Thoracic aorta (tissue), 2 donors: ENCODE measurements around the gene SGIP1. TPM values are rescaled to one million over a fixed set of nuclear protein-coding genes. Genes with fewer than 3 reads are reported as not detected.

Experiments used
- ATAC-seq: fragments of 150-250 bp; one replicate; pipeline ENCODE4 v1.8.0; 2017; ENCODE audit warnings: low read depth; ENCODE audit not compliant: insufficient number of reproducible peaks, low FRiP score
- DNase-seq: peaks from one replicate; pipeline ENCODE4 v3.0.0-alpha.2; 2020; ENCODE audit warnings: low spot score
- H3K27ac ChIP-seq, 2 donors: fragments of 200-600 bp; sonication (generic); 1 replicate in 1 of 2; 2 replicates in 1 of 2; pipeline ENCODE4 v1.5.1; 2016; ENCODE audit warnings: mild to moderate bottlenecking in 2 of 2, moderate library complexity in 2 of 2
- H3K27me3 ChIP-seq: fragments of 200-600 bp; sonication (generic); replicated peaks from 2 replicates; pipeline ENCODE4 v1.6.0; 2016; ENCODE audit warnings: mild to moderate bottlenecking; ENCODE audit not compliant: insufficient read depth
- H3K36me3 ChIP-seq: fragments of 200-600 bp; sonication (generic); one replicate; pipeline ENCODE4 v1.5.1; 2016
- H3K4me1 ChIP-seq, 2 donors: fragments of 200-600 bp; sonication (generic); 1 replicate in 1 of 2; 2 replicates in 1 of 2; pipeline versions ENCODE4 v1.5.1 to v1.6.0; 2016; ENCODE audit warnings: low read depth in 2 of 2, mild to moderate bottlenecking in 1 of 2; ENCODE audit not compliant: control insufficient read depth in 1 of 2
- H3K4me3 ChIP-seq: fragments of 200-600 bp; sonication (generic); 2 replicates; pipeline ENCODE4 v1.5.1; 2016; ENCODE audit warnings: mild to moderate bottlenecking
- H3K9me3 ChIP-seq: fragments of 200-600 bp; sonication (generic); 2 replicates; pipeline ENCODE4 v1.5.1; 2016
- total RNA-seq, 2 donors: library from RNA; depleted of rRNA; stranded (reverse); fragments of >200 nt; gene quantifications; one replicate each; pipeline versions ENCODE4 v1.1.0 to v1.2.3, GENCODE V29; 2016
- TF ChIP-seq, protein P1 (sequence below): fragments of 200-600 bp; sonication (generic); IDR thresholded peaks from one replicate; pipeline ENCODE4 v1.5.1; 2019; ENCODE audit warnings: antibody characterized with exemption

SGIP1 gene
- total RNA-seq, 2 donors from 2014 or later: 47.4 to 116 TPM

GRCh38 chr1:66540434-66541032, 6.6 kb downstream of the SGIP1 start:
- Histone ChIP-seq H3K9me3 (no peaks in the 10 kb centered on the region), H3K4me3 (no peak overlapping the region), H3K36me3 (no peaks in the 10 kb centered on the region), H3K27ac (peak overlapping the region; percentile 48 to 50), H3K27me3 (no peaks in the 10 kb centered on the region), H3K4me1 (peaks cover 24 to 83% of the 10 kb centered on the region in 2 donors)
- DNase-seq: no peak
- TF ChIP-seq, protein P1, sequence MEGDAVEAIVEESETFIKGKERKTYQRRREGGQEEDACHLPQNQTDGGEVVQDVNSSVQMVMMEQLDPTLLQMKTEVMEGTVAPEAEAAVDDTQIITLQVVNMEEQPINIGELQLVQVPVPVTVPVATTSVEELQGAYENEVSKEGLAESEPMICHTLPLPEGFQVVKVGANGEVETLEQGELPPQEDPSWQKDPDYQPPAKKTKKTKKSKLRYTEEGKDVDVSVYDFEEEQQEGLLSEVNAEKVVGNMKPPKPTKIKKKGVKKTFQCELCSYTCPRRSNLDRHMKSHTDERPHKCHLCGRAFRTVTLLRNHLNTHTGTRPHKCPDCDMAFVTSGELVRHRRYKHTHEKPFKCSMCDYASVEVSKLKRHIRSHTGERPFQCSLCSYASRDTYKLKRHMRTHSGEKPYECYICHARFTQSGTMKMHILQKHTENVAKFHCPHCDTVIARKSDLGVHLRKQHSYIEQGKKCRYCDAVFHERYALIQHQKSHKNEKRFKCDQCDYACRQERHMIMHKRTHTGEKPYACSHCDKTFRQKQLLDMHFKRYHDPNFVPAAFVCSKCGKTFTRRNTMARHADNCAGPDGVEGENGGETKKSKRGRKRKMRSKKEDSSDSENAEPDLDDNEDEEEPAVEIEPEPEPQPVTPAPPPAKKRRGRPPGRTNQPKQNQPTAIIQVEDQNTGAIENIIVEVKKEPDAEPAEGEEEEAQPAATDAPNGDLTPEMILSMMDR: no peak
- ATAC-seq: no peak

DNA sequence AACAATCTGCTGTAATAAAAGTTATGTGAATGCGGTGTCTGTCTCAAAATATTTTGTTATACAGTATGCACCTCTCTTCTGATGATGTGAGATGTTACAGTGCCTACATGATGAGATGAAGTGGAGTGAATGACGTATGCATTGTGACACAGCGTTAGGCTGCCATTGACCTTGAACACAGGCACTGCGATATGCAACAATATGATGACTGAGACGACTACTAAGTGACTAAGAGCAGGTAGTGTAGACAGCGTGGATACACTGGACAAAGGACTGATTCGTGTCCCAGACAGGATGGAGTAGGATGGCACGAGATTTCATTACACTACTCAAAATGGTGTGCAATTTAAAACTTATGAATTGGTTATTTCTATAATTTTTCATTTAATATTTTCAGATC, 8.4 kb downstream of the SGIP1 start:
- Histone ChIP-seq H3K4me3 (peak overlapping the region; percentile 49), H3K36me3 (no peaks in the 10 kb centered on the region), H3K27ac (peak overlapping the region; percentile 70 to 91), H3K9me3 (no peaks in the 10 kb centered on the region), H3K4me1 (peaks cover 35 to 90% of the 10 kb centered on the region in 2 donors), H3K27me3 (no peaks in the 10 kb centered on the region)
- DNase-seq: no peak
- no peak for ATAC-seq
- TF ChIP-seq, protein P1: no peak

GRCh38 chr1:66542811-66543767, 9.1 kb downstream of the SGIP1 start:
- H3K36me3 ChIP-seq: no peaks in the 10 kb centered on the region
- peak overlapping the region; percentile 70 to 91 for H3K27ac ChIP-seq
- peaks cover 34 to 91% of the 10 kb centered on the region in 2 donors for H3K4me1 ChIP-seq
- no peaks in the 10 kb centered on the region for H3K9me3 ChIP-seq
- DNase-seq (peak; percentile 84), ATAC-seq (peak; percentile 99)
- TF ChIP-seq, protein P1: no peak
- H3K27me3 ChIP-seq: no peaks in the 10 kb centered on the region
- peak overlapping the region; percentile 49 for H3K4me3 ChIP-seq

DNA sequence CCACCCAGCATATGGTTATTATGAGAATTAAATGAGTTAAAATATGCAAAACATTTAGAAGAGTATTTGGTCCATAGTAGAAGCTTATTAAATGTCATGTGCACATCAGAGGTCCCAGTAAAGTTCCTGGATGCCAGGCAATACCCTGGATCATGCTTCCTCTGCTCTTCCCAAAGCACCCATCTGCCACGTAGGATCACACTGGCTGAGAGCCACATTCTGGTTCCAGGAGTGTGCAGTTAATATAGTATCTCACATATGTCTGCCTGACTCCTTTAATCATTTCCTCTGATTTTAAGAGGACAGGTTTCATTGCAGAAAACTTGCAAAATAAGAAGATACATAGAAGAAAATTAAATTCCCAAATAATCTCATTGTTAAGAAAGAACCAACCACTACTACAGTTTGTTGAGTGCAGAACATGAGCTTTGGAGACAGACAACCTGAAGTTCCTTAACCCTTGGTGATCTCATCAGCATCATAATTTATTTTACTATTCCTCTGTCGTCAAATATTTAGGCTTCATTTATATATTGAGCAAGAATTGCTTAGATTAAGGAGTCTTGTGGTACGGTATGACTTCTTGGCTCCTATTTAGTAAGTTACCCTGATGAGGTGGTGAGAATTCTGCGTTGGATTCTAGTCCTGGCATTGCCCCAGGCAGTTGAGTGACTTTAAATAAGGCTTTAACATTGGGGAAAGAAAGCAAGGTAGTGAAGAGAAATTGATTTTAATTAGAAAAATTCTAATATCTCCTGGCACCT, 12.3 kb downstream of the SGIP1 start:
- Histone ChIP-seq H3K9me3 (no peaks in the 10 kb centered on the region), H3K4me3 (peak overlapping the region; percentile 7), H3K36me3 (no peaks in the 10 kb centered on the region), H3K4me1 (peaks cover 39 to 83% of the 10 kb centered on the region in 2 donors), H3K27me3 (no peaks in the 10 kb centered on the region), H3K27ac (peak overlapping the region in 1 of 2 donors; percentile 91)
- TF ChIP-seq, protein P1: no peak
- no peak for ATAC-seq
- DNase-seq: no peak
